Liver (tissue), 9 donors: ENCODE results near the gene SHISAL1. TPM values are rescaled to one million over a fixed set of nuclear protein-coding genes. Genes with fewer than 3 reads are reported as not detected.
"Not testable (repeated sequence)": the region's sequence is repeated elsewhere in the genome, so short reads cannot be mapped to it uniquely, and the experiment has no call there.

ENCODE experiments used
- DNase-seq: peaks from one replicate; pipeline ENCODE4 v3.0.0-alpha.2; 2017; ENCODE audit warnings: low spot score
- H3K27ac ChIP-seq, 2 donors: one replicate each; pipeline ENCODE4 v1.7.0; 2013; ENCODE audit warnings: inconsistent platforms in 2 of 2, low read length in 2 of 2, control low read depth in 1 of 2, low read depth in 1 of 2, mild to moderate bottlenecking in 1 of 2
- H3K27me3 ChIP-seq, 4 donors: one replicate each; pipeline versions ENCODE4 v1.6.1 to v1.7.0; 2013; ENCODE audit warnings: low read length in 3 of 4, inconsistent platforms in 1 of 4, mild to moderate bottlenecking in 1 of 4, moderate library complexity in 1 of 4; ENCODE audit not compliant: control insufficient read depth in 4 of 4, insufficient read depth in 4 of 4
- H3K36me3 ChIP-seq, 4 donors: one replicate each; pipeline versions ENCODE4 v1.6.1 to v1.7.0; 2013; ENCODE audit warnings: low read length in 3 of 4, mild to moderate bottlenecking in 3 of 4, low read depth in 1 of 4, moderate library complexity in 1 of 4; ENCODE audit not compliant: control insufficient read depth in 4 of 4, insufficient read depth in 3 of 4
- H3K4me1 ChIP-seq, 4 donors: one replicate each; pipeline versions ENCODE4 v1.6.1 to v1.7.0; 2013; ENCODE audit warnings: low read length in 3 of 4, mild to moderate bottlenecking in 3 of 4, moderate library complexity in 1 of 4; ENCODE audit not compliant: control insufficient read depth in 4 of 4, insufficient read depth in 4 of 4
- H3K4me3 ChIP-seq, 3 donors: one replicate each; pipeline versions ENCODE4 v1.6.1 to v1.7.0; 2013; ENCODE audit warnings: low read length in 3 of 3, control low read depth in 1 of 3, low read depth in 1 of 3, mild to moderate bottlenecking in 1 of 3
- H3K9ac ChIP-seq, 2 donors: one replicate each; pipeline ENCODE4 v1.7.0; 2013; ENCODE audit warnings: low read length in 2 of 2, mild to moderate bottlenecking in 2 of 2, moderate library complexity in 2 of 2, control low read depth in 1 of 2, low read depth in 1 of 2
- H3K9me3 ChIP-seq, 4 donors: one replicate each; pipeline versions ENCODE4 v1.6.1 to v1.7.0; 2013; ENCODE audit warnings: low read length in 3 of 4; ENCODE audit not compliant: control insufficient read depth in 4 of 4
- EGR1 ChIP-seq, 2 donors: IDR thresholded peaks; 2 replicates each; pipeline ENCODE4 v1.6.1; 2016 to 2018; ENCODE audit warnings: antibody characterized with exemption in 2 of 2, low read depth in 2 of 2
- FOXA1 ChIP-seq: IDR thresholded peaks from 2 replicates; pipeline ENCODE4 v1.6.1; 2016; ENCODE audit warnings: antibody characterized with exemption
- FOXA2 ChIP-seq: IDR thresholded peaks from 2 replicates; pipeline ENCODE4 v1.6.1; 2016; ENCODE audit warnings: antibody characterized with exemption
- GABPA ChIP-seq, 2 donors: IDR thresholded peaks in 1 of 2; conservative IDR thresholded peaks in 1 of 2; 2 replicates each; pipeline ENCODE4 v1.6.1; 2016; ENCODE audit warnings: antibody characterized with exemption in 2 of 2, mild to moderate bottlenecking in 1 of 2, moderate library complexity in 1 of 2
- HNF4A ChIP-seq, 2 donors: conservative IDR thresholded peaks; 2 replicates each; pipeline ENCODE4 v1.6.1; 2016; ENCODE audit warnings: antibody characterized with exemption in 2 of 2, mild to moderate bottlenecking in 2 of 2
- HNF4G ChIP-seq: IDR thresholded peaks from 2 replicates; pipeline ENCODE4 v1.6.1; 2016; ENCODE audit warnings: antibody characterized with exemption
- JUND ChIP-seq, 2 donors: IDR thresholded peaks; 2 replicates each; pipeline ENCODE4 v1.6.1; 2016; ENCODE audit warnings: antibody characterized with exemption in 2 of 2
- NR2F2 ChIP-seq: IDR thresholded peaks from 2 replicates; pipeline ENCODE4 v1.6.1; 2016; ENCODE audit warnings: antibody characterized with exemption
- RAD21 ChIP-seq, 2 donors: IDR thresholded peaks; 2 replicates each; pipeline ENCODE4 v1.6.1; 2016; ENCODE audit warnings: antibody characterized with exemption in 2 of 2, mild to moderate bottlenecking in 2 of 2
- RXRA ChIP-seq, 2 donors: IDR thresholded peaks; 2 replicates each; pipeline ENCODE4 v1.6.1; 2017 to 2018; ENCODE audit warnings: antibody characterized with exemption in 2 of 2, mild to moderate bottlenecking in 1 of 2
- SP1 ChIP-seq: IDR thresholded peaks from 2 replicates; pipeline ENCODE4 v1.6.1; 2018; ENCODE audit warnings: antibody characterized with exemption, mild to moderate bottlenecking
- TAF1 ChIP-seq: conservative IDR thresholded peaks from 2 replicates; pipeline ENCODE4 v1.6.1; 2016; ENCODE audit warnings: antibody characterized with exemption, mild to moderate bottlenecking
- YY1 ChIP-seq: IDR thresholded peaks from 2 replicates; pipeline ENCODE4 v1.6.1; 2016; ENCODE audit warnings: antibody characterized with exemption, mild to moderate bottlenecking
- WGBS: extraction: QIAGEN DNeasy Blood & Tissue Kit; methylation state at CpG from one replicate; pipeline ENCODE4 v1.1.7; 2013; 5-methylcytosine and 5-hydroxymethylcytosine counted together
- polyA plus RNA-seq, 2 donors: library from polyadenylated mRNA; stranded (reverse) in 1 of 2; unstranded in 1 of 2; fragments of 200-250 nt in 1 of 2; fragments of >200 nt in 1 of 2; fragmentation: Nextera tagmentation in 1 of 2; extraction: Ambion mirVana in 1 of 2; gene quantifications; one replicate each; pipeline versions ENCODE4 v1.2.1 to v1.2.3, GENCODE V29; 2013 to 2015
- total RNA-seq, 2 donors: library from RNA; depleted of rRNA; stranded (reverse); fragments of >200 nt; gene quantifications; one replicate each; pipeline ENCODE4 v1.2.3, GENCODE V29; 2014
- TF ChIP-seq, protein P1 (sequence below): IDR thresholded peaks from 2 replicates; pipeline ENCODE4 v1.6.1; 2016; ENCODE audit warnings: antibody characterized with exemption, mild to moderate bottlenecking
- TF ChIP-seq, protein P2 (sequence below): fragments of 150-350 bp; IDR thresholded peaks from 2 replicates; pipeline ENCODE4 v1.5.1; 2017; ENCODE audit warnings: improper control_type of control experiment, low read depth, low read length; ENCODE audit not compliant: missing input control
- TF ChIP-seq, protein P3 (sequence below): IDR thresholded peaks from 2 replicates; pipeline ENCODE4 v1.6.1; 2016; ENCODE audit warnings: antibody characterized with exemption
- TF ChIP-seq, protein P4 (sequence below): IDR thresholded peaks from 2 replicates; pipeline ENCODE4 v1.6.1; 2016; ENCODE audit warnings: antibody characterized with exemption
- TF ChIP-seq, protein P5 (sequence below): IDR thresholded peaks from 2 replicates; pipeline ENCODE4 v1.6.1; 2016; ENCODE audit warnings: antibody characterized with exemption
- donor health status: healthy.
- donor health status: healthy.
- donor health status: healthy.
- donor health status: healthy.
- donor health status: healthy.

SHISAL1 gene
- total and polyA plus RNA-seq, 4 donors, result 0.07 to 0.17 (median 0.13) TPM

DNA sequence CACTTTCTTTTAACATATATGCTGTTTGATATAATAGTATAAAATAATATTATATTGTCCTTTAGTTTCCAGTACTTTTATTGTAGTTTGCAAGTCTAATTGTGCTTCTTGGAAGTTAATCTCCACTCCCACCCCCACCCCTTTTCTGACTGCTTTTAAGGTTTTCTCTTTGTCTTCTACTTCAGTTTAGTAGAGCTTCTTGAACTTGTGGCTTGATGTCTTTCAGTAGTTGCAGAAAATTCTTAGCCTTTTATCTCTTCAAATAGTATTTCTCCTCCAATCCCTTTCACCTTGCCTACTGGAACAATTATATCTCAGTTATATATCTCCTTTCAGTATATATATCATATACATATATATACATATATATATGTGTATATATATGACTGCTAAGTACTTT lies 75.5 kb downstream of the SHISAL1 start:
- Histone ChIP-seq H3K4me3 (no peak overlapping the region), H3K9me3 (peaks cover 0 to 4% (median 0%) of the 10 kb centered on the region in 4 donors), H3K27me3 (no peaks in the 10 kb centered on the region), H3K9ac (no peak overlapping the region), H3K27ac (no peak overlapping the region), H3K36me3 (no peaks in the 10 kb centered on the region), H3K4me1 (no peaks in the 10 kb centered on the region)
- TF ChIP-seq, protein P1, sequence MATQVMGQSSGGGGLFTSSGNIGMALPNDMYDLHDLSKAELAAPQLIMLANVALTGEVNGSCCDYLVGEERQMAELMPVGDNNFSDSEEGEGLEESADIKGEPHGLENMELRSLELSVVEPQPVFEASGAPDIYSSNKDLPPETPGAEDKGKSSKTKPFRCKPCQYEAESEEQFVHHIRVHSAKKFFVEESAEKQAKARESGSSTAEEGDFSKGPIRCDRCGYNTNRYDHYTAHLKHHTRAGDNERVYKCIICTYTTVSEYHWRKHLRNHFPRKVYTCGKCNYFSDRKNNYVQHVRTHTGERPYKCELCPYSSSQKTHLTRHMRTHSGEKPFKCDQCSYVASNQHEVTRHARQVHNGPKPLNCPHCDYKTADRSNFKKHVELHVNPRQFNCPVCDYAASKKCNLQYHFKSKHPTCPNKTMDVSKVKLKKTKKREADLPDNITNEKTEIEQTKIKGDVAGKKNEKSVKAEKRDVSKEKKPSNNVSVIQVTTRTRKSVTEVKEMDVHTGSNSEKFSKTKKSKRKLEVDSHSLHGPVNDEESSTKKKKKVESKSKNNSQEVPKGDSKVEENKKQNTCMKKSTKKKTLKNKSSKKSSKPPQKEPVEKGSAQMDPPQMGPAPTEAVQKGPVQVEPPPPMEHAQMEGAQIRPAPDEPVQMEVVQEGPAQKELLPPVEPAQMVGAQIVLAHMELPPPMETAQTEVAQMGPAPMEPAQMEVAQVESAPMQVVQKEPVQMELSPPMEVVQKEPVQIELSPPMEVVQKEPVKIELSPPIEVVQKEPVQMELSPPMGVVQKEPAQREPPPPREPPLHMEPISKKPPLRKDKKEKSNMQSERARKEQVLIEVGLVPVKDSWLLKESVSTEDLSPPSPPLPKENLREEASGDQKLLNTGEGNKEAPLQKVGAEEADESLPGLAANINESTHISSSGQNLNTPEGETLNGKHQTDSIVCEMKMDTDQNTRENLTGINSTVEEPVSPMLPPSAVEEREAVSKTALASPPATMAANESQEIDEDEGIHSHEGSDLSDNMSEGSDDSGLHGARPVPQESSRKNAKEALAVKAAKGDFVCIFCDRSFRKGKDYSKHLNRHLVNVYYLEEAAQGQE, result no peak
- no peak for TF ChIP-seq EGR1 (IDR thresholded peaks at IDR 0.05; ENCODE audit: low read depth in 2 of 2)
- no peak for TF ChIP-seq JUND (IDR thresholded peaks at IDR 0.05)
- TF ChIP-seq, protein P2, sequence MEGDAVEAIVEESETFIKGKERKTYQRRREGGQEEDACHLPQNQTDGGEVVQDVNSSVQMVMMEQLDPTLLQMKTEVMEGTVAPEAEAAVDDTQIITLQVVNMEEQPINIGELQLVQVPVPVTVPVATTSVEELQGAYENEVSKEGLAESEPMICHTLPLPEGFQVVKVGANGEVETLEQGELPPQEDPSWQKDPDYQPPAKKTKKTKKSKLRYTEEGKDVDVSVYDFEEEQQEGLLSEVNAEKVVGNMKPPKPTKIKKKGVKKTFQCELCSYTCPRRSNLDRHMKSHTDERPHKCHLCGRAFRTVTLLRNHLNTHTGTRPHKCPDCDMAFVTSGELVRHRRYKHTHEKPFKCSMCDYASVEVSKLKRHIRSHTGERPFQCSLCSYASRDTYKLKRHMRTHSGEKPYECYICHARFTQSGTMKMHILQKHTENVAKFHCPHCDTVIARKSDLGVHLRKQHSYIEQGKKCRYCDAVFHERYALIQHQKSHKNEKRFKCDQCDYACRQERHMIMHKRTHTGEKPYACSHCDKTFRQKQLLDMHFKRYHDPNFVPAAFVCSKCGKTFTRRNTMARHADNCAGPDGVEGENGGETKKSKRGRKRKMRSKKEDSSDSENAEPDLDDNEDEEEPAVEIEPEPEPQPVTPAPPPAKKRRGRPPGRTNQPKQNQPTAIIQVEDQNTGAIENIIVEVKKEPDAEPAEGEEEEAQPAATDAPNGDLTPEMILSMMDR, result no peak
- TF ChIP-seq, protein P3, sequence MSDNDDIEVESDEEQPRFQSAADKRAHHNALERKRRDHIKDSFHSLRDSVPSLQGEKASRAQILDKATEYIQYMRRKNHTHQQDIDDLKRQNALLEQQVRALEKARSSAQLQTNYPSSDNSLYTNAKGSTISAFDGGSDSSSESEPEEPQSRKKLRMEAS, result no peak
- TF ChIP-seq SP1, result no peak
- no peak for TF ChIP-seq FOXA2
- TF ChIP-seq RAD21 (IDR thresholded peaks at IDR 0.05), result no peak
- TF ChIP-seq, protein P4, sequence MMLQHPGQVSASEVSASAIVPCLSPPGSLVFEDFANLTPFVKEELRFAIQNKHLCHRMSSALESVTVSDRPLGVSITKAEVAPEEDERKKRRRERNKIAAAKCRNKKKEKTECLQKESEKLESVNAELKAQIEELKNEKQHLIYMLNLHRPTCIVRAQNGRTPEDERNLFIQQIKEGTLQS, result no peak
- TF ChIP-seq GABPA (IDR thresholded peaks at IDR 0.05 in 1 of 2, conservative IDR thresholded peaks at IDR 0.05 in 1 of 2), result no peak
- TF ChIP-seq NR2F2, result no peak
- TF ChIP-seq TAF1, result no peak
- no peak for TF ChIP-seq HNF4A (conservative IDR thresholded peaks at IDR 0.05)
- TF ChIP-seq HNF4G, result no peak
- TF ChIP-seq, protein P5, sequence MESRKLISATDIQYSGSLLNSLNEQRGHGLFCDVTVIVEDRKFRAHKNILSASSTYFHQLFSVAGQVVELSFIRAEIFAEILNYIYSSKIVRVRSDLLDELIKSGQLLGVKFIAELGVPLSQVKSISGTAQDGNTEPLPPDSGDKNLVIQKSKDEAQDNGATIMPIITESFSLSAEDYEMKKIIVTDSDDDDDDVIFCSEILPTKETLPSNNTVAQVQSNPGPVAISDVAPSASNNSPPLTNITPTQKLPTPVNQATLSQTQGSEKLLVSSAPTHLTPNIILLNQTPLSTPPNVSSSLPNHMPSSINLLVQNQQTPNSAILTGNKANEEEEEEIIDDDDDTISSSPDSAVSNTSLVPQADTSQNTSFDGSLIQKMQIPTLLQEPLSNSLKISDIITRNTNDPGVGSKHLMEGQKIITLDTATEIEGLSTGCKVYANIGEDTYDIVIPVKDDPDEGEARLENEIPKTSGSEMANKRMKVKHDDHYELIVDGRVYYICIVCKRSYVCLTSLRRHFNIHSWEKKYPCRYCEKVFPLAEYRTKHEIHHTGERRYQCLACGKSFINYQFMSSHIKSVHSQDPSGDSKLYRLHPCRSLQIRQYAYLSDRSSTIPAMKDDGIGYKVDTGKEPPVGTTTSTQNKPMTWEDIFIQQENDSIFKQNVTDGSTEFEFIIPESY, result no peak
- TF ChIP-seq FOXA1, result no peak
- TF ChIP-seq RXRA (IDR thresholded peaks at IDR 0.05), result no peak
- TF ChIP-seq YY1, result no peak
- DNase-seq, result no peak

DNA sequence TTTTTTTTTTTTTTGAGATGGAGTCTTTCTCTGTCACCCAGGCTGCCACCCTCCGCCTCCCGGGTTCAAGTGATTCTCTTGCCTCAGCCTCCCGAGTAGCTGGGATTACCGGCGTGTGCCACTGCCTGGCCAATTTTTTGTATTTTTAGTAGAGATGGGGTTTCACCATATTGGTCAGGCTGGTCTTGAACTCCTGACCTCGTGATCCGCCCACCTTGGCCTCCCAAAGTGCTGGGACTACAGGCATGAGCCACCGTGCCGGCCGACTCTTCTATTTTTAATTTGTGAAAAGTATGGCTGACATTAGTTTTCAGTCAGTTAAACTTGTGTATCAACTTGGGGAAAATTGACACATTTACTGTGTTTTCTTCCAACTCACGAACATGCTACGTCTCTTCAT lies 78.4 kb downstream of the SHISAL1 start:
- DNase-seq, H3K36me3 ChIP-seq, H3K9me3 ChIP-seq, H3K4me1 ChIP-seq, H3K27me3 ChIP-seq, H3K27ac ChIP-seq, H3K9ac ChIP-seq, H3K4me3 ChIP-seq: not testable (repeated sequence)
- WGBS, result 94% methylated on average over 12 of the region's 12 CpGs
